Measurements from ENCODE around the gene NFIL3.
"Not testable (repeated sequence)": the region's sequence is repeated elsewhere in the genome, so short reads cannot be mapped to it uniquely, and the experiment has no call there.

NFIL3 gene

GRCh38 chr9:91403665-91404543, 19.7 kb downstream of the NFIL3 start:
- no peaks in the 10 kb centered on the region for H3K27me3 ChIP-seq (ENCODE audit: low read depth)
- no peak for DNase-seq (ENCODE audit: low spot score in 2 of 2)
- no peak overlapping the region for H3K4me3 ChIP-seq
- H3K9me3 ChIP-seq, result no peaks in the 10 kb centered on the region
- H3K4me1 ChIP-seq, result no peaks in the 10 kb centered on the region
- in situ Hi-C loops (cut with MboI; ENCODE audit: low sequenced_read_pairs), result loop anchor here (25.0 kb wide), 1 partner anchor 492 kb away; no protein-coding TSS in a partner anchor
- no peaks in the 10 kb centered on the region for H3K36me3 ChIP-seq (replicated peaks)

DNA sequence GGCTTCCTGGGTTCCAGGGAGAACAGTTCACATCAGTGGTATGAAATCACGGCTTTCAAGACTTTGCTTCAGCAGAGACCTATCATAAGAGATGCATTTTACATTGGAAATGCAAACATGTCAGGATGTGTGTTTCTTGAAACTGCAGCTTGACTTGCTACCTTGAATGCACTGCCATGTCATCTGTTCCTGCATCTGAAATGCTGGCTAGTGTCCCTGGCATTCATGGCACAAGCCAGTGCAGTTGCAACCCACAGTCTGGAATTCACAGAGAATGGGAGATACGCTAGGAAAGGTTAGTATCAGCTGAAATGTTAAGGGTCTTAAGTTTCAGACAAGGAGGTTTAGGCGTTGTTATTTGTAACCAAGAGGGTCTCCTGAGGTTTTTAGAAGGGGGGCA, 24.7 kb downstream of the NFIL3 start:
- in situ Hi-C loops (cut with MboI; ENCODE audit: low sequenced_read_pairs), result no loop called here
- Histone ChIP-seq H3K9me3 (no peaks in the 10 kb centered on the region), H3K36me3 (replicated peaks) (no peaks in the 10 kb centered on the region), H3K4me1 (no peaks in the 10 kb centered on the region), H3K4me3 (no peak overlapping the region), H3K27me3 (ENCODE audit: low read depth) (no peaks in the 10 kb centered on the region)
- no peak for DNase-seq (ENCODE audit: low spot score in 2 of 2)

DNA sequence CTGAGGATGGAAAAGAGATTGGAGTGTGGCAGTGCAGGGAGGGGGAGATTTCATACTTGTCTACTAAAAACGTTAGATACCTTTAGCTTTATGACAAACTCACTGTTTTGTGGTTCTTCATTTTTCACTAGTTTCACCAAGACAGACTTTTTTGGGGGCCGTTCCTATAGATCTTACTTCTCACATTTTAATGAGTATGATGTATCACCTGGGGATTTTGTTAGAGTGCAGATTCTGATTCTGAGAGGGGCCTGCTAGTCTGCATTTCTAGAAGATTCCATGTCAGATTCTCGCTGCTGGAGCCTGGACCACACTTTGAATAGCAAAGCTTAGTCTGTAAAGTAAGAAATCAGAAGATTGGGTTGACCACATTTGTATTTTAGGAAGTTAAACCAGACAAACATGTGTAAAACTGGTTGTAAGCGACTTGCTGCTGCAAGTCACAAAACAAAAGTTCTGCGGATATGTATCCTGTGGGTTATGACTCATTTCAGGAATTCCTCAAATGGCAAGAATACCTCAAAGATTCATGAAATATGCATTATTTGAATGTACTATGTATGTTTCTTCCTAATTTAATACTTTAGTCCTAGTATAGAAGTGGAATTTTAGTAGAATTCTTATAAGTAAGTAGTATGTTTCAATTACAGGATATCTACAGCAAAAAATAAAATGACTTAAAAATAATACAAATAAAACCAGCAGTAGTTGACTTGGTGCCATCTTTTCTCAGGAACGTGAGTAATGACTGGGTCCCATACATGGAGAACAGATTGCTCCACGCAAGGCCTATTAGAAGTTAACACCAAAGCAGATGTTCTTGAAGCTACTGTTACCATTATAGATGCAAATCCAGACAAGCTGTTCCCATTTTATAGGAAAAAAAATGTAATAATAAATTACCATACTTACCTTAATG, 27.8 kb downstream of the NFIL3 start:
- no peaks in the 10 kb centered on the region for H3K36me3 ChIP-seq (replicated peaks)
- DNase-seq (ENCODE audit: low spot score in 2 of 2), result no peak
- in situ Hi-C loops (cut with MboI; ENCODE audit: low sequenced_read_pairs), result no loop called here
- no peaks in the 10 kb centered on the region for H3K9me3 ChIP-seq
- no peaks in the 10 kb centered on the region for H3K27me3 ChIP-seq (ENCODE audit: low read depth)
- no peaks in the 10 kb centered on the region for H3K4me1 ChIP-seq
- no peak overlapping the region for H3K4me3 ChIP-seq

DNA sequence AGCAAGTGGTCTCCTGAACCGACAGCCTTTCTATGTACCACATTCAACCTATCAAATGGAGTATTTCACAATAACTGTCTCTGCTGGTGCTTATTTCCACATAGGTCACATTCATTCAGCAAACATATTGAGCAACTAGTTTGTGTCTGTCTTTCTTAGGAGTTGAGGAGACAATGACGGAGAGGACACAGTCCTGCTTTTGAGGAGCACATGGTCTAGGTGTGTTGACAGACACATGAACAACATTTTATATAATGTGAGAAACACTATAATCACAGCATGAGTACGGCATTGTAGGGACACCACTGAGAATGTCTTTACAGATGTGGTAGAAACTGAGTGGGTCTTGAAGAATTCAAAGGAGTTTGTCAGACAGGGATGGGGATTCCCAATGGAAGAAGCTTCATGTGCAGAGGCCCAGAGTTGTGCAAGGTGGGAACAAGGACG, 28.5 kb downstream of the NFIL3 start:
- Histone ChIP-seq H3K36me3 (replicated peaks) (no peaks in the 10 kb centered on the region), H3K27me3 (ENCODE audit: low read depth) (no peaks in the 10 kb centered on the region), H3K4me3 (no peak overlapping the region), H3K9me3 (no peaks in the 10 kb centered on the region), H3K4me1 (no peaks in the 10 kb centered on the region)
- in situ Hi-C loops (cut with MboI; ENCODE audit: low sequenced_read_pairs), result no loop called here
- DNase-seq (ENCODE audit: low spot score in 2 of 2), result no peak

DNA sequence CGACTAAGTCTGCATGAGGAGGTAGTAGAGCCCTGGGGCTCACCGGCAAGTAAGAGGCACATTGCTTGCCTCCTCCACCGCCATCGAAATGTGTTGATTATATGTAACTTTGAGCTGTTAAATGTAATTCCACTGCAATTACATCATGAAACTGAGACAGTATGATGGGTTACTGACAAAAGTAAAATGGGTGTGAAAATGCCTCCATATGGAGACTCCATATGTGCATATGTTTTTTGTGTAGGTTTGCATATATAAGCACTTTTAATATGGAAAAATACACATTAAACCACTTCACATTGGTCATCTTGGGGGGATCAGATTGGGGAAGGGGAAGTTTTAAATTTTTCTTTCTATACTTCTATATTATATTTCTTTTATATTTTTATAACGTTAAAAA, 29.8 kb downstream of the NFIL3 start:
- no peaks in the 10 kb centered on the region for H3K27me3 ChIP-seq (ENCODE audit: low read depth)

GRCh38 chr9:91392435-91392834, 31.2 kb downstream of the NFIL3 start:
- no peak for DNase-seq (ENCODE audit: low spot score in 2 of 2)
- H3K36me3 ChIP-seq (replicated peaks), result no peaks in the 10 kb centered on the region

More for the DNA sequence above, 29.8 kb downstream of the NFIL3 start:
- Histone ChIP-seq H3K4me1 (no peaks in the 10 kb centered on the region), H3K4me3 (no peak overlapping the region), H3K36me3 (replicated peaks) (no peaks in the 10 kb centered on the region), H3K9me3 (no peaks in the 10 kb centered on the region)
- in situ Hi-C loops (cut with MboI; ENCODE audit: low sequenced_read_pairs), result no loop called here
- no peak for DNase-seq (ENCODE audit: low spot score in 2 of 2)

GRCh38 chr9:91391818-91392217, 31.8 kb downstream of the NFIL3 start:
- DNase-seq (ENCODE audit: low spot score in 2 of 2), result no peak
- Histone ChIP-seq H3K36me3 (replicated peaks) (no peaks in the 10 kb centered on the region), H3K9me3 (no peaks in the 10 kb centered on the region), H3K4me1 (no peaks in the 10 kb centered on the region), H3K27me3 (ENCODE audit: low read depth) (no peaks in the 10 kb centered on the region), H3K4me3 (no peak overlapping the region)
- in situ Hi-C loops (cut with MboI; ENCODE audit: low sequenced_read_pairs), result no loop called here

More at GRCh38 chr9:91392435-91392834, 31.2 kb downstream of the NFIL3 start:
- no peak overlapping the region for H3K4me3 ChIP-seq
- no peaks in the 10 kb centered on the region for H3K27me3 ChIP-seq (ENCODE audit: low read depth)
- in situ Hi-C loops (cut with MboI; ENCODE audit: low sequenced_read_pairs), result no loop called here
- H3K4me1 ChIP-seq, result no peaks in the 10 kb centered on the region
- no peaks in the 10 kb centered on the region for H3K9me3 ChIP-seq

- in situ Hi-C loops (cut with MboI; ENCODE audit: low sequenced_read_pairs), result no loop called here
- DNase-seq (ENCODE audit: low spot score in 2 of 2), result no peak
- no peaks in the 10 kb centered on the region for H3K4me1 ChIP-seq
- no peaks in the 10 kb centered on the region for H3K36me3 ChIP-seq (replicated peaks)
- no peaks in the 10 kb centered on the region for H3K27me3 ChIP-seq (ENCODE audit: low read depth)
- H3K4me3 ChIP-seq, result no peak overlapping the region
- no peaks in the 10 kb centered on the region for H3K9me3 ChIP-seq
Measured at GRCh38 chr9:91391412-91391811, 32.2 kb downstream of the NFIL3 start.

DNA sequence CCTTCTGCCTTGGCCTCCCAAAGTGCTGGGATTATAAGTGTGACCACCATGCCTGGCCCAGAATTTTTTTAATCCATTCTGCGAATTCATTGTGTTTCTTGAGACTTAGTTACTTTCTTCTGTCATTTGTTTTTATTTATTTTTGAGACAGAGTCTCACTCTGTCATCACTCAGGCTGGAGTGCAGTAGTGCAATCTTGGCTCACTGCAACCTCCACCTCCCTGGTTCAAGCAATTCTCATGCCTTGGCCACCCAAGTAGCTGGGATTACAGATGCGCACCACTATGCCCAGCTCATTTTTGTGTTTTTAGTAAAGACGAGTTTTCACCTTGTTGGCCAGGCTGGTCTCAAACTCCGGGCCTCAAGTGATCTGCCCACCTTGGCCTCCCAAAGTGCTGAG, 33.9 kb downstream of the NFIL3 start:
- H3K9me3 ChIP-seq; DNase-seq (ENCODE audit: low spot score in 2 of 2); H3K4me1 ChIP-seq; in situ Hi-C loops (cut with MboI; ENCODE audit: low sequenced_read_pairs); H3K36me3 ChIP-seq (replicated peaks); H3K4me3 ChIP-seq; H3K27me3 ChIP-seq (ENCODE audit: low read depth): not testable (repeated sequence)

GRCh38 chr9:91386765-91387164, 36.9 kb downstream of the NFIL3 start:
- DNase-seq (ENCODE audit: low spot score in 2 of 2), result no peak
- no peaks in the 10 kb centered on the region for H3K36me3 ChIP-seq (replicated peaks)
- in situ Hi-C loops (cut with MboI; ENCODE audit: low sequenced_read_pairs), result no loop called here
- no peak overlapping the region for H3K4me3 ChIP-seq
- no peaks in the 10 kb centered on the region for H3K4me1 ChIP-seq
- H3K9me3 ChIP-seq, result no peaks in the 10 kb centered on the region
- no peaks in the 10 kb centered on the region for H3K27me3 ChIP-seq (ENCODE audit: low read depth)

DNA sequence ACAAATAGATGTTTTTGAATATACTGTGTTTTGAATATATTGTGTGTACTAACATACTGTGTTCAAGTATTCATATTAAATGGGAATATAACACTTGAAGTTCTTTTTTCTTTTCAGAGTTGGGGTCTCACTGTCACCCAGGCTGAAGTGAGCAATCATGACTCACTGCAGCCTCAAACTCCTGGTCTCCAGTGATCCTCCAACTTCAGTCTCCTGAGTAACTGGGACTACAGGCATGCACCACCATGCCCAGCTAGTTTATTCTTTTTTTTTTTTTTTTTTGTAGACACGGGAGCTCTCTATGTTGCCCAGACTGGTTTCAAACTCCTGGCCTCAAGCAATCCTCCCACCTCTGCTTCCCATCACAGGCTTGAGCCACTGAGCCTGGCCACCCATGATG, 38.7 kb downstream of the NFIL3 start:
- Histone ChIP-seq H3K4me1 (no peaks in the 10 kb centered on the region), H3K9me3 (no peaks in the 10 kb centered on the region), H3K4me3 (no peak overlapping the region), H3K27me3 (ENCODE audit: low read depth) (no peaks in the 10 kb centered on the region), H3K36me3 (replicated peaks) (no peaks in the 10 kb centered on the region)
- in situ Hi-C loops (cut with MboI; ENCODE audit: low sequenced_read_pairs), result no loop called here
- no peak for DNase-seq (ENCODE audit: low spot score in 2 of 2)

- H3K4me3 ChIP-seq, result no peak overlapping the region
- no peaks in the 10 kb centered on the region for H3K4me1 ChIP-seq
- DNase-seq (ENCODE audit: low spot score in 2 of 2), result no peak
- no peaks in the 10 kb centered on the region for H3K9me3 ChIP-seq
- 0 out of 2 replicates have a peak, but pooled peaks cover 4% of the 10 kb centered on the region for H3K27me3 ChIP-seq (ENCODE audit: low read depth)
- in situ Hi-C loops (cut with MboI; ENCODE audit: low sequenced_read_pairs), result no loop called here
- no peaks in the 10 kb centered on the region for H3K36me3 ChIP-seq (replicated peaks)
Measured at GRCh38 chr9:91383577-91383976, 40.1 kb downstream of the NFIL3 start.

- Histone ChIP-seq H3K4me3 (no peak overlapping the region), H3K36me3 (replicated peaks) (no peaks in the 10 kb centered on the region), H3K27me3 (ENCODE audit: low read depth) (0 out of 2 replicates have a peak, but pooled peaks cover 4% of the 10 kb centered on the region), H3K9me3 (no peaks in the 10 kb centered on the region), H3K4me1 (no peaks in the 10 kb centered on the region)
- no peak for DNase-seq (ENCODE audit: low spot score in 2 of 2)
- in situ Hi-C loops (cut with MboI; ENCODE audit: low sequenced_read_pairs), result no loop called here
Measured at GRCh38 chr9:91382298-91382697, 41.3 kb downstream of the NFIL3 start.

GRCh38 chr9:91379426-91379825, 44.2 kb downstream of the NFIL3 start:
- Histone ChIP-seq H3K4me1 (no peaks in the 10 kb centered on the region), H3K4me3 (no peak overlapping the region), H3K9me3 (no peaks in the 10 kb centered on the region), H3K27me3 (ENCODE audit: low read depth) (0 out of 2 replicates have a peak, but pooled peaks cover 4% of the 10 kb centered on the region), H3K36me3 (replicated peaks) (no peaks in the 10 kb centered on the region)
- DNase-seq (ENCODE audit: low spot score in 2 of 2), result no peak
- in situ Hi-C loops (cut with MboI; ENCODE audit: low sequenced_read_pairs), result no loop called here

All from HAP-1 (cell line).